GM13977 (cell line): ENCODE measurements around the gene ZNF860.
A peak's percentile ranks its signal among the peaks of the same experiment; 100 is the strongest.

Experiments
- DNase-seq: peaks from one replicate; pipeline ENCODE4 v3.0.0; 2012; ENCODE audit warnings: low spot score
- in situ Hi-C: fragments of 300-500 bp; cut with MboI; formaldehyde crosslinking; loops from one replicate; pipeline ENCODE4 v1.12.0; 2022; ENCODE audit warnings: low sequenced_read_pairs, low pct_unique_long_range_greater_than_20kb, mixed read lengths, inconsistent platforms; ENCODE audit not compliant: unreplicated experiment
- TF ChIP-seq, protein P1 (sequence below): IDR thresholded peaks from 2 replicates; pipeline ENCODE4 v1.5.1; 2012; ENCODE audit warnings: mild to moderate bottlenecking, control low read depth; ENCODE audit not compliant: insufficient read depth; ENCODE audit errors: extremely low read depth, missing control alignments

The ZNF860 gene

DNA sequence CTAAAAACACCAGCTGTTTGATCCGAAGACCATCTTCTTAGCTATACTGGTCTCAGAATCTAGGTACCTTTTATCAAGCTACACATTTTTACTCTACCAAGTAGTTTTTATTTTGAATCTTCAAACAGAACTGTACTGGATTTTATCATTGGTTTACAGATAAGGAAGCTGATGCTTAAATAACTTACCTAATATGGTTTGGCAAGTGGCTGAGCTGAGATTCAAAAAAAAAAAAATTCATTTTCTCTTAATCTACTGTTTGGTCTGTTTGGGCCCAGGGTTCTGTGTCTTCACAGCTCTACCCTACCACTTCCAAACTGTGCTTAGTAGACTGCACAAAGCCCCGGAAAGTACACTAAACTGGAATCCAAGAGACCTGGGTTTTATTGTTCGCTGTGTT, 35.7 kb downstream of the ZNF860 start:
- DNase-seq, result no peak
- in situ Hi-C loops, result no loop called here
- TF ChIP-seq, protein P1, sequence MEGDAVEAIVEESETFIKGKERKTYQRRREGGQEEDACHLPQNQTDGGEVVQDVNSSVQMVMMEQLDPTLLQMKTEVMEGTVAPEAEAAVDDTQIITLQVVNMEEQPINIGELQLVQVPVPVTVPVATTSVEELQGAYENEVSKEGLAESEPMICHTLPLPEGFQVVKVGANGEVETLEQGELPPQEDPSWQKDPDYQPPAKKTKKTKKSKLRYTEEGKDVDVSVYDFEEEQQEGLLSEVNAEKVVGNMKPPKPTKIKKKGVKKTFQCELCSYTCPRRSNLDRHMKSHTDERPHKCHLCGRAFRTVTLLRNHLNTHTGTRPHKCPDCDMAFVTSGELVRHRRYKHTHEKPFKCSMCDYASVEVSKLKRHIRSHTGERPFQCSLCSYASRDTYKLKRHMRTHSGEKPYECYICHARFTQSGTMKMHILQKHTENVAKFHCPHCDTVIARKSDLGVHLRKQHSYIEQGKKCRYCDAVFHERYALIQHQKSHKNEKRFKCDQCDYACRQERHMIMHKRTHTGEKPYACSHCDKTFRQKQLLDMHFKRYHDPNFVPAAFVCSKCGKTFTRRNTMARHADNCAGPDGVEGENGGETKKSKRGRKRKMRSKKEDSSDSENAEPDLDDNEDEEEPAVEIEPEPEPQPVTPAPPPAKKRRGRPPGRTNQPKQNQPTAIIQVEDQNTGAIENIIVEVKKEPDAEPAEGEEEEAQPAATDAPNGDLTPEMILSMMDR, result no peak

DNA sequence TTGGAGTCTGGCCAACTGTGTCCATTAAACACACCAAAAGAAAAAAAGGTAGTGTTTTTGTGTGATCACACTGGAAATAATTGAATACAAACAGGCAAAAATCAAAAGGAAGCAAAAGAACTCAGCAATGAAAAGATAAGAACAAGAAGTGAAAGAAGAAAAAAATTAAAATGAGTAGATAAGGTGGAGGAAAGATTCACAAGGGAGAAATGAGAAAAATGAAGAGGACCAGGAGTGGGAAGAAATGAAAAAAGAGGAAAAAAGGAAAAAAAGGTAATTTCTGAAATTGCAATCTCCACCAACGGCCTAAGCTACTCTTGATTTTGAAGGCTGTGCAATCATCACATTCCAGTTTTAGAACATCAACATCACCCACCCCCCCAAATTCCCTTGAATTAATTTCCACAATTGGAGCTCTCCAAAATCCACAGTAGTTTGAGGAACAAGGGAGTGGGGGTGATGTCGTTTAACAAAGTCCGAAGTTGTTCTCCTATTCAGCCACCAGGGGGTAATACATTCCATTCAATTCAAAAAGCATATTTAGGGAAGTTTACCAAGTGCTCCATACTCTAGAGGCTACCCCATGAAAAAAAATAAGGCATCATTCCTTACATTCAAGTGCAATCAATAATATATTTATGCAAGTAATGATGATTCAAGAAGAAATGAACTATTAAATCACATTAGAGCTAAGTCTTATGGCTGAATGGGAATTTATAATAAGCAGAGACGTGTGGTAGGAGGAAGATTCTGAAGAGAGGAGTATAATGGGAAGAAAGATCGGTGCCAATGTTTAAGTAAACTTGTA, 37.4 kb downstream of the ZNF860 start:
- TF ChIP-seq, protein P1, result peak; percentile 45
- peak; percentile 34 for DNase-seq
- in situ Hi-C loops, result no loop called here

DNA sequence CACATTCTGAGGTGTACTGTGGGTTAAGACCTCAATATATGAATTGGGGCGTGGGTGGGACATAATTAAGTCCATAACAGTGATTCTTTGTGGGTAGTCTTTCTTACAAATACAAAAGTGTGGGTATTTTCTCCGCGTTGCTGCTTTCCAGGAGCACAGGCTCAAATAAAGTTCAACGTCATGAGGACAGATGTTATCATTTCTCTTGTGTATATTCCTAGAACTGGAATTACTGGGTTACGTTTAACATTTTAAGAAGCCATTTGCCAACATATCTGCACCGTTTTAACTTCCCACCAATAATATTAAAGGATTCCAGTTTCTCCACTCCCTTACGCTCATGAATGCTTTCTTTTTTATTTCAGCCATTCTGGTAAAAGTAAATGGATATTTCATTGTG, 39.6 kb downstream of the ZNF860 start:
- in situ Hi-C loops, result no loop called here
- DNase-seq, result no peak

DNA sequence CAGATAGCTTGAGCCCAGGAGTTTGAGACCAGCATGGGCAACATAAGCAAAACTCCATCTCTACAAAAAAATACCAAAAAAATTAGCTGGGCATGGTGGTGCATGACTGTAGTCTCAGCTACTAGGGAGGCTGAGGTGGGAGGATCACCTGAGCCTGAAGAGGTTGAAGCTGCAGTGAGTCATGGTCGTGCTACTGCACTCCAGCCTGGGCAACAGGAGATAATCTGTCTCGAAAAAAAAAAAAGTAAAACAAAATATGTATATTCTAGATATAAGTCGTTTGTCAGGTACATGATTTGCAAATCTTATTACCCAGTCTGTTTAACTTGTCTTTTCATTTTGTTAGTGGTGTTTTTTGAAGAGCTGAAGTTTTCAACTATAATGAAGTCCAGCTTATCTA, 40.2 kb downstream of the ZNF860 start:
- TF ChIP-seq, protein P1, result no peak
- in situ Hi-C loops, result no loop called here
- no peak for DNase-seq

More for the DNA sequence above, 39.6 kb downstream of the ZNF860 start:
- TF ChIP-seq, protein P1, result no peak

DNA sequence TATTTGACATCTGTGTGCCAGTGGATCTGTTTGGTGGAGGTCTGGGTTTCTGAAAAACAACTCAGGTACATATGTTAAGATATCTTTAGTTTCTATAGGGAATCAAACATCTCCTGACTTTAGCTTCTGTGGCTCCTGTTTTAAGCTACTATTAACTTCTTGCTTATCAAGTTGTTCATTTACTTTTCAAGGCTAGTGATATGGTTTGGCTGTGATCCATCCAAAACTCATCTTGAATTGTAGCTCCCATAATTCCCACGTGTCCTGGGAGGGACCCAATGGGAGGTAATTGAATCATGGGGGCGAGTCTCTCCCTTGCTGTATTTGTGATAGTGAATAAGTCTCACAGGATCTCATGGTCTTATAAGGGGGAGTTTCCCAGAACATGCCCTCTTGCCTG, 41.4 kb downstream of the ZNF860 start:
- in situ Hi-C loops, result no loop called here
- TF ChIP-seq, protein P1, result no peak

DNA sequence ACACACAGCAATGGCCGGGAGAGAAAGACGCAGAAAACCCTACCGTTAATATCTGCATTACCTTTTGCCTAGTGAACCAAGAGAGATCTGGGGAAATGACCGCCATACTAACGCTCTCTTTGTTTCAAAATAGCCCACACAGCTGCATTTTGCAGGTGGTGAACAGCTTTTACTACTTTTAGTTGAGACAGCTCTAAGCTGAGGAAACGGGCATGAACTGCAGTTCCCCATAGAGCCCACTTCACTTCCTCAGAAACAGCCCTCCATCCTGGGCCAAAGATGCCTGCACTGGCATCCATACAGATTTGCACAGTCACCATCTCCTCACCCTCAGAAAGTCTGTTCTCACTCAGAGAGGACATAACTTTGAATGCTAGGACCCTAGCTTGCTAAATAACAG, 45.0 kb downstream of the ZNF860 start:
- TF ChIP-seq, protein P1, result no peak
- in situ Hi-C loops, result no loop called here
- DNase-seq, result no peak

More for the DNA sequence above, 41.4 kb downstream of the ZNF860 start:
- no peak for DNase-seq

DNA sequence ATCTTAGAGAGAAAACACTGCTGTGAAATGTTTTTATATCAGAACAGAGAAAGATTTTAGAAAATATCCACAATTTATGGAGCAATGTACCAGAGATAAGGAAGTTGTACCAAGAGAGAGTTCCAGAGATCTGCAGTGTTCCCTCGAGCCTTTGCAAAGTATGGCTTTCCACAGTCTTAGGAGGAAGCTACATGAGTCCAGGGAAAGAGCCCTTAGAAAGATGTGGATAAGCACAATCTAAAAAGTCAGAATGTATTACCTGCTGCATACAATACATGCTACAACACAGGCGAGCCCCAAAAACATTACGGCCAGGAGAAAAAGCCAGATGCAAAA, 56.4 kb downstream of the ZNF860 start:
- in situ Hi-C loops, result no loop called here
- TF ChIP-seq, protein P1, result no peak
- DNase-seq, result no peak
